GM12892 (cell line): ENCODE measurements around the gene TULP4.

Source experiments
- POLR2A ChIP-seq: IDR thresholded peaks from 2 replicates; pipeline ENCODE4 v1.6.1; 2011; ENCODE audit warnings: low read depth, low read length, control low read depth
- POLR2AphosphoS5 ChIP-seq: IDR thresholded peaks from 2 replicates; pipeline ENCODE4 v1.6.1; 2011; ENCODE audit warnings: low read depth, low read length, control low read depth
- TAF1 ChIP-seq: IDR thresholded peaks from 2 replicates; pipeline ENCODE4 v1.6.1; 2011; ENCODE audit warnings: low read depth, mild to moderate bottlenecking, control low read depth, low read length, borderline replicate concordance

DNA sequence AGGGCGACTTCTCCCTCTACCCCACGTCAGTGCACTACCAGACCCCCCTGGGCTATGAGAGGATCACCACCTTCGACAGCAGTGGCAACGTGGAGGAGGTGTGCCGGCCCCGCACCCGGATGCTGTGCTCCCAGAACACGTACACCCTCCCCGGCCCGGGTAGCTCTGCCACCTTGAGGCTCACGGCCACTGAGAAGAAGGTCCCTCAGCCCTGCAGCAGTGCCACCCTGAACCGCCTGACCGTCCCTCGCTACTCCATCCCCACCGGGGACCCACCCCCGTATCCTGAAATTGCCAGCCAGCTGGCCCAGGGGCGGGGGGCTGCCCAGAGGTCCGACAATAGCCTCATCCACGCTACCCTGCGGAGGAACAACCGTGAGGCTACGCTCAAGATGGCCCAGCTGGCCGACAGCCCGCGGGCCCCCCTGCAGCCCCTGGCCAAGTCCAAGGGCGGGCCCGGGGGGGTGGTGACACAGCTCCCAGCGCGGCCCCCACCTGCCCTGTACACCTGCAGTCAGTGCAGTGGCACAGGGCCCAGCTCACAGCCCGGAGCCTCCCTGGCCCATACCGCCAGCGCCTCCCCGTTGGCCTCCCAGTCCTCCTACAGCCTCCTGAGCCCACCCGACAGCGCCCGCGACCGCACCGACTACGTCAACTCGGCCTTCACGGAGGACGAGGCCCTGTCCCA, 190.1 kb downstream of the TULP4 start:
- no peak for TF ChIP-seq POLR2A
- TF ChIP-seq POLR2AphosphoS5, result no peak
- TF ChIP-seq TAF1, result no peak
